ENCODE measurements around the gene CLMP.
A peak's percentile ranks its signal among the peaks of the same experiment; 100 is the strongest.
"Not testable (repeated sequence)": the region's sequence is repeated elsewhere in the genome, so short reads cannot be mapped to it uniquely, and the experiment has no call there.

CLMP gene

GRCh38 chr11:123110397-123110796, 84.7 kb downstream of the CLMP start:
- DNase-seq (ENCODE audit: low spot score in 2 of 2) (no peak), ATAC-seq (peak; percentile 47)
- no peaks in the 10 kb centered on the region for H3K9me3 Mint-ChIP-seq
- H3K4me3 Mint-ChIP-seq = no peak overlapping the region
- no peaks in the 10 kb centered on the region for H3K36me3 Mint-ChIP-seq
- peaks cover 6% of the 10 kb centered on the region for H3K4me1 Mint-ChIP-seq
- H3K27ac Mint-ChIP-seq = peak overlapping the region; percentile 75

GRCh38 chr11:123107945-123108495, 87.0 kb downstream of the CLMP start:
- Mint-ChIP-seq H3K9me3 (no peaks in the 10 kb centered on the region), H3K4me1 (peaks cover 10% of the 10 kb centered on the region), H3K36me3 (no peaks in the 10 kb centered on the region), H3K4me3 (no peak overlapping the region), H3K27ac (no peak overlapping the region)
- DNase-seq (ENCODE audit: low spot score in 2 of 2) = no peak
- ATAC-seq = no peak

- Mint-ChIP-seq H3K27ac (no peak overlapping the region), H3K4me1 (peaks cover 6% of the 10 kb centered on the region), H3K9me3 (no peaks in the 10 kb centered on the region), H3K4me3 (no peak overlapping the region), H3K36me3 (no peaks in the 10 kb centered on the region)
- DNase-seq (ENCODE audit: low spot score in 2 of 2) (no peak), ATAC-seq (no peak)
Observed at GRCh38 chr11:123104697-123105096, 90.4 kb downstream of the CLMP start.

GRCh38 chr11:123103326-123103980, 91.6 kb downstream of the CLMP start:
- DNase-seq (ENCODE audit: low spot score in 2 of 2) (no peak), ATAC-seq (peak; percentile 60)
- H3K27ac Mint-ChIP-seq = no peak overlapping the region
- H3K9me3 Mint-ChIP-seq = no peaks in the 10 kb centered on the region
- no peaks in the 10 kb centered on the region for H3K36me3 Mint-ChIP-seq
- no peak overlapping the region for H3K4me3 Mint-ChIP-seq
- peaks cover 6% of the 10 kb centered on the region for H3K4me1 Mint-ChIP-seq

- no peak overlapping the region for H3K4me3 Mint-ChIP-seq
- no peaks in the 10 kb centered on the region for H3K9me3 Mint-ChIP-seq
Observed at GRCh38 chr11:123100379-123101085, 94.5 kb downstream of the CLMP start.

GRCh38 chr11:123098990-123099389, 96.1 kb downstream of the CLMP start:
- no peak overlapping the region for H3K4me3 Mint-ChIP-seq

More at GRCh38 chr11:123100379-123101085, 94.5 kb downstream of the CLMP start:
- no peak for DNase-seq (ENCODE audit: low spot score in 2 of 2)
- Mint-ChIP-seq H3K27ac (peak overlapping the region; percentile 87), H3K4me1 (peaks cover 6% of the 10 kb centered on the region), H3K36me3 (no peaks in the 10 kb centered on the region)
- no peak for ATAC-seq

GRCh38 chr11:123093739-123094138, 101.3 kb downstream of the CLMP start:
- Mint-ChIP-seq H3K27ac (no peak overlapping the region), H3K4me1 (no peaks in the 10 kb centered on the region), H3K9me3 (no peaks in the 10 kb centered on the region), H3K4me3 (no peak overlapping the region), H3K36me3 (no peaks in the 10 kb centered on the region)
- ATAC-seq (no peak), DNase-seq (ENCODE audit: low spot score in 2 of 2) (no peak)

More at GRCh38 chr11:123098990-123099389, 96.1 kb downstream of the CLMP start:
- ATAC-seq (no peak), DNase-seq (ENCODE audit: low spot score in 2 of 2) (no peak)
- Mint-ChIP-seq H3K27ac (no peak overlapping the region), H3K4me1 (peaks cover 6% of the 10 kb centered on the region), H3K36me3 (no peaks in the 10 kb centered on the region), H3K9me3 (no peaks in the 10 kb centered on the region)

GRCh38 chr11:123091506-123091905, 103.5 kb downstream of the CLMP start:
- Mint-ChIP-seq H3K4me1 (peaks cover 10% of the 10 kb centered on the region), H3K4me3 (no peak overlapping the region), H3K36me3 (no peaks in the 10 kb centered on the region), H3K9me3 (no peaks in the 10 kb centered on the region), H3K27ac (no peak overlapping the region)
- ATAC-seq (no peak), DNase-seq (ENCODE audit: low spot score in 2 of 2) (no peak)

- not testable (repeated sequence) for DNase-seq (ENCODE audit: low spot score in 2 of 2); H3K27ac Mint-ChIP-seq; ATAC-seq; H3K4me3 Mint-ChIP-seq; H3K9me3 Mint-ChIP-seq; H3K36me3 Mint-ChIP-seq
- peaks cover 18% of the 10 kb centered on the region for H3K4me1 Mint-ChIP-seq
Observed at GRCh38 chr11:123090168-123090567, 104.9 kb downstream of the CLMP start.

GRCh38 chr11:123088896-123089295, 106.2 kb downstream of the CLMP start:
- not testable (repeated sequence) for H3K36me3 Mint-ChIP-seq; DNase-seq (ENCODE audit: low spot score in 2 of 2); H3K9me3 Mint-ChIP-seq; H3K27ac Mint-ChIP-seq; ATAC-seq; H3K4me3 Mint-ChIP-seq
- peaks cover 21% of the 10 kb centered on the region for H3K4me1 Mint-ChIP-seq

GRCh38 chr11:123087657-123088056, 107.4 kb downstream of the CLMP start:
- peak overlapping the region; percentile 92 for H3K27ac Mint-ChIP-seq
- H3K4me1 Mint-ChIP-seq = peaks cover 33% of the 10 kb centered on the region
- not testable (repeated sequence) for H3K36me3 Mint-ChIP-seq, H3K9me3 Mint-ChIP-seq
- peak overlapping the region; percentile 54 for H3K4me3 Mint-ChIP-seq
- DNase-seq (ENCODE audit: low spot score in 2 of 2) (peak in 1 of 2 donors; percentile 58), ATAC-seq (peak; percentile 94)

GRCh38 chr11:123086305-123086704, 108.7 kb downstream of the CLMP start:
- no peak overlapping the region for H3K4me3 Mint-ChIP-seq
- no peak for ATAC-seq
- H3K27ac Mint-ChIP-seq = peak overlapping the region; percentile 92
- H3K9me3 Mint-ChIP-seq = no peaks in the 10 kb centered on the region
- no peak for DNase-seq (ENCODE audit: low spot score in 2 of 2)
- H3K36me3 Mint-ChIP-seq = no peaks in the 10 kb centered on the region
- H3K4me1 Mint-ChIP-seq = peaks cover 34% of the 10 kb centered on the region

- H3K4me3 Mint-ChIP-seq = no peak overlapping the region
- H3K9me3 Mint-ChIP-seq = no peaks in the 10 kb centered on the region
- H3K36me3 Mint-ChIP-seq = no peaks in the 10 kb centered on the region
- DNase-seq (ENCODE audit: low spot score in 2 of 2) = no peak
- H3K27ac Mint-ChIP-seq = peak overlapping the region; percentile 92
- H3K4me1 Mint-ChIP-seq = peaks cover 34% of the 10 kb centered on the region
- ATAC-seq = no peak
Observed at GRCh38 chr11:123085497-123085896, 109.6 kb downstream of the CLMP start.

- H3K9me3 Mint-ChIP-seq = no peaks in the 10 kb centered on the region
- DNase-seq (ENCODE audit: low spot score in 2 of 2) (no peak), ATAC-seq (no peak)
- no peaks in the 10 kb centered on the region for H3K36me3 Mint-ChIP-seq
- peaks cover 34% of the 10 kb centered on the region for H3K4me1 Mint-ChIP-seq
- H3K27ac Mint-ChIP-seq = peak overlapping the region; percentile 89
- H3K4me3 Mint-ChIP-seq = no peak overlapping the region
Observed at GRCh38 chr11:123084454-123084853, 110.6 kb downstream of the CLMP start.

- no peaks in the 10 kb centered on the region for H3K9me3 Mint-ChIP-seq
- no peaks in the 10 kb centered on the region for H3K36me3 Mint-ChIP-seq
- H3K4me1 Mint-ChIP-seq = peaks cover 34% of the 10 kb centered on the region
- peak overlapping the region; percentile 89 for H3K27ac Mint-ChIP-seq
- H3K4me3 Mint-ChIP-seq = peak overlapping the region; percentile 57
- peak; percentile 51 to 79 for DNase-seq (ENCODE audit: low spot score in 2 of 2)
- ATAC-seq = peak; percentile 81
Observed at GRCh38 chr11:123083623-123084029, 111.4 kb downstream of the CLMP start.

GRCh38 chr11:123082977-123083376, 112.1 kb downstream of the CLMP start:
- ATAC-seq = no peak
- H3K36me3 Mint-ChIP-seq = no peaks in the 10 kb centered on the region
- DNase-seq (ENCODE audit: low spot score in 2 of 2) = no peak
- H3K4me3 Mint-ChIP-seq = peak overlapping the region; percentile 57
- H3K27ac Mint-ChIP-seq = peak overlapping the region; percentile 89
- H3K9me3 Mint-ChIP-seq = no peaks in the 10 kb centered on the region
- H3K4me1 Mint-ChIP-seq = peaks cover 30% of the 10 kb centered on the region
